ENCODE data around the gene KRTAP5-9.
A peak's percentile ranks its signal among the peaks of the same experiment; 100 is the strongest.
"Not testable (repeated sequence)": the region's sequence is repeated elsewhere in the genome, so short reads cannot be mapped to it uniquely, and the experiment has no call there.

Gene KRTAP5-9

GRCh38 chr11:71582309-71582895 lies 34.2 kb downstream of the KRTAP5-9 start, which contains the start of gene KRTAP5-11:
KRTAP5-11 (minus strand) TSS chr11:71582875; CDS start chr11:71582837, 38 bp downstream.
- Histone ChIP-seq H3K27me3 (ENCODE audit: insufficient read depth, low read depth) (no peaks in the 10 kb centered on the region), H2AFZ (ENCODE audit: low read depth) (no peak within 1 kb of the TSS), H4K20me1 (ENCODE audit: insufficient read depth) (no peaks in the 10 kb centered on the region), H3K4me2 (no peak within 1 kb of the TSS), H3K36me3 (ENCODE audit: insufficient read depth) (no peaks in the 10 kb centered on the region), H3K9ac (no peak within 1 kb of the TSS), H3K79me2 (ENCODE audit: insufficient read depth, low read depth) (no peaks in the 10 kb centered on the region), H3K4me3 (IDR thresholded peaks at IDR 0.05; ENCODE audit: insufficient read depth, low read depth, low read length) (no peak within 1 kb of the TSS), H3K4me1 (ENCODE audit: low read depth, poor library complexity, severe bottlenecking) (peaks cover 7% of the 10 kb centered on the region), H3K27ac (no peak within 1 kb of the TSS)
- TF ChIP-seq CTCF (conservative IDR thresholded peaks at IDR 0.05; ENCODE audit: low read depth, low read length) = no peak

- H3K4me2 ChIP-seq; H3K36me3 ChIP-seq (ENCODE audit: insufficient read depth); H4K20me1 ChIP-seq (ENCODE audit: insufficient read depth); H3K4me3 ChIP-seq (IDR thresholded peaks at IDR 0.05; ENCODE audit: insufficient read depth, low read depth, low read length); H3K9ac ChIP-seq; H3K79me2 ChIP-seq (ENCODE audit: insufficient read depth, low read depth); H3K4me1 ChIP-seq (ENCODE audit: low read depth, poor library complexity, severe bottlenecking); H2AFZ ChIP-seq (ENCODE audit: low read depth); H3K27me3 ChIP-seq (ENCODE audit: insufficient read depth, low read depth); H3K27ac ChIP-seq: not testable (repeated sequence)
Measured at GRCh38 chr11:71582969-71583368, 34.7 kb downstream of the KRTAP5-9 start.

- not testable (repeated sequence) for H3K9ac ChIP-seq; H3K4me2 ChIP-seq; H3K27ac ChIP-seq; H3K4me1 ChIP-seq (ENCODE audit: low read depth, poor library complexity, severe bottlenecking); H3K27me3 ChIP-seq (ENCODE audit: insufficient read depth, low read depth); H3K36me3 ChIP-seq (ENCODE audit: insufficient read depth); H4K20me1 ChIP-seq (ENCODE audit: insufficient read depth); H3K79me2 ChIP-seq (ENCODE audit: insufficient read depth, low read depth); H2AFZ ChIP-seq (ENCODE audit: low read depth); H3K4me3 ChIP-seq (IDR thresholded peaks at IDR 0.05; ENCODE audit: insufficient read depth, low read depth, low read length)
Measured at GRCh38 chr11:71585673-71586072, 37.5 kb downstream of the KRTAP5-9 start.

GRCh38 chr11:71588314-71588713 lies 40.1 kb downstream of the KRTAP5-9 start:
- not testable (repeated sequence) for H4K20me1 ChIP-seq (ENCODE audit: insufficient read depth); H3K79me2 ChIP-seq (ENCODE audit: insufficient read depth, low read depth); H3K4me1 ChIP-seq (ENCODE audit: low read depth, poor library complexity, severe bottlenecking); H2AFZ ChIP-seq (ENCODE audit: low read depth); H3K27ac ChIP-seq; H3K4me3 ChIP-seq (IDR thresholded peaks at IDR 0.05; ENCODE audit: insufficient read depth, low read depth, low read length); H3K36me3 ChIP-seq (ENCODE audit: insufficient read depth); H3K27me3 ChIP-seq (ENCODE audit: insufficient read depth, low read depth); H3K9ac ChIP-seq; H3K4me2 ChIP-seq

- not testable (repeated sequence) for H3K79me2 ChIP-seq (ENCODE audit: insufficient read depth, low read depth); H3K27me3 ChIP-seq (ENCODE audit: insufficient read depth, low read depth); H3K36me3 ChIP-seq (ENCODE audit: insufficient read depth); H3K4me2 ChIP-seq; H3K4me3 ChIP-seq (IDR thresholded peaks at IDR 0.05; ENCODE audit: insufficient read depth, low read depth, low read length); H3K27ac ChIP-seq; H3K9ac ChIP-seq; H3K4me1 ChIP-seq (ENCODE audit: low read depth, poor library complexity, severe bottlenecking); H4K20me1 ChIP-seq (ENCODE audit: insufficient read depth)
- H2AFZ ChIP-seq (ENCODE audit: low read depth) = peak overlapping the region; percentile 6; the same call in 1 of the 2 replicates
- peak; percentile 53 for TF ChIP-seq CTCF (conservative IDR thresholded peaks at IDR 0.05; ENCODE audit: low read depth, low read length)
Measured at GRCh38 chr11:71588822-71589545, 40.8 kb downstream of the KRTAP5-9 start.

GRCh38 chr11:71589546-71589920 lies 41.3 kb downstream of the KRTAP5-9 start:
- H3K4me1 ChIP-seq (ENCODE audit: low read depth, poor library complexity, severe bottlenecking); H3K9ac ChIP-seq; H3K79me2 ChIP-seq (ENCODE audit: insufficient read depth, low read depth); H3K27me3 ChIP-seq (ENCODE audit: insufficient read depth, low read depth); H2AFZ ChIP-seq (ENCODE audit: low read depth); H3K36me3 ChIP-seq (ENCODE audit: insufficient read depth); H3K4me3 ChIP-seq (IDR thresholded peaks at IDR 0.05; ENCODE audit: insufficient read depth, low read depth, low read length); H4K20me1 ChIP-seq (ENCODE audit: insufficient read depth); H3K4me2 ChIP-seq; H3K27ac ChIP-seq: not testable (repeated sequence)
- TF ChIP-seq CTCF (conservative IDR thresholded peaks at IDR 0.05; ENCODE audit: low read depth, low read length) = peak; percentile 27; the same call in 1 of the 2 replicates
